Right atrium auricular region (tissue), 2 donors: ENCODE data around the gene OSBPL3. TPM values are rescaled to one million over a fixed set of nuclear protein-coding genes. Genes with fewer than 3 reads are reported as not detected.
A peak's percentile ranks its signal among the peaks of the same experiment; 100 is the strongest.

Experiments
- DNase-seq: peaks from one replicate; pipeline ENCODE4 v3.0.0-alpha.2; 2019; ENCODE audit warnings: low spot score
- H3K27ac ChIP-seq, 2 donors: fragments of 200-600 bp; sonication (generic); 1 replicate in 1 of 2; 2 replicates in 1 of 2; pipeline ENCODE4 v1.5.1; 2016 to 2019
- H3K27me3 ChIP-seq, 2 donors: fragments of 200-600 bp; sonication (generic); one replicate each; pipeline versions ENCODE4 v1.5.1 to v1.6.0; 2017 to 2019
- H3K36me3 ChIP-seq: fragments of 200-600 bp; sonication (generic); one replicate; pipeline ENCODE4 v1.5.1; 2016
- H3K4me1 ChIP-seq, 2 donors: fragments of 200-600 bp; sonication (generic); one replicate each; pipeline versions ENCODE4 v1.5.1 to v1.6.0; 2017 to 2019
- H3K4me3 ChIP-seq, 2 donors: fragments of 200-600 bp; sonication (generic); 1 replicate in 1 of 2; 2 replicates in 1 of 2; pipeline ENCODE4 v1.5.1; 2017 to 2019; ENCODE audit warnings: mild to moderate bottlenecking in 1 of 2, moderate library complexity in 1 of 2
- H3K9me3 ChIP-seq, 2 donors: fragments of 200-600 bp; sonication (generic); one replicate each; pipeline ENCODE4 v1.5.1; 2019
- total RNA-seq, 2 donors: library from RNA; depleted of rRNA; stranded (reverse); fragments of >200 nt; gene quantifications; one replicate each; pipeline ENCODE4 v1.1.0, GENCODE V29; 2016
- TF ChIP-seq, protein P1 (sequence below), 2 donors: fragments of 200-600 bp; sonication (generic); IDR thresholded peaks; one replicate each; pipeline ENCODE4 v1.5.1; 2019; ENCODE audit warnings: antibody characterized with exemption in 2 of 2

The OSBPL3 gene
- total RNA-seq, 2 donors from 2014 or later: 4.8 to 6.7 TPM

DNA sequence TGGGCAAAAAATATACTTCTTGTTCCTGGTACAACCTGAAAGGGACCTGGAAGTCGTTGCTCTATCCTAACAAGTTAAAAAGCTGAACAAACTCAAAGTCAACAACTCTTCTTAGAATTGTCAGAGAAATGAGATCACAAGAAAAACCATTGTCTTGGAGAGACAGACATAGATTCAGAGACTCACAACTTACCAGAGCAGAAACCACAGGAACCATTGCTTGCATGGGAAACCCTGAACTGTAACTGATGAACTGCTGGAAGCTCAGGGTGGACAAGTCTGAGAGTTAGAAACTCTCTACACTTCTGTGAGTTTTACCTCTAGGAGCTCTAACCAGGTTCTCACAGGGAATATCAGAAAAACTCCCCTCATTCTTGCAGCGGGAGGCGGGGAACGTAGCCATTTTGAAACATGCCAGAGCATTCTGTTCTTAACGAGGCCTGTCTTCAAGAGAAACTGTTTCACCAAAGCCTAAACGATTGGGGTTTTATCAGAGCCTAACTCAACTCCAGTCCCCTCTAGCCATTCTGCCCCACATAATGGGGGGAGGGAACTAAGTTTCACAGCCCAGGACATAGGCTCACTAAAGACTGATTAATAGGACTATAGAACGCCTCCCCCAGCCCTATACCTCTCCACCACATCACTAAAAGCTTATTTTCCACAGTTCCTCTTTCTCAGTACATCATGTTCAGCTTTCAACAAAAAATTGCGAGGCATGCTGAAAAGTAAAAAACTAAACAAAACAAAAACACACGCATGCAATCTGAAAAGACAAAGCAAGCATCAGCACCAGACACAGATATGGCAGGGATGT is 210.8 kb downstream of the OSBPL3 start:
- peaks cover 0 to 6% of the 10 kb centered on the region in 2 donors for H3K4me1 ChIP-seq
- H3K27ac ChIP-seq: no peak overlapping the region
- H3K4me3 ChIP-seq: no peak overlapping the region

DNA sequence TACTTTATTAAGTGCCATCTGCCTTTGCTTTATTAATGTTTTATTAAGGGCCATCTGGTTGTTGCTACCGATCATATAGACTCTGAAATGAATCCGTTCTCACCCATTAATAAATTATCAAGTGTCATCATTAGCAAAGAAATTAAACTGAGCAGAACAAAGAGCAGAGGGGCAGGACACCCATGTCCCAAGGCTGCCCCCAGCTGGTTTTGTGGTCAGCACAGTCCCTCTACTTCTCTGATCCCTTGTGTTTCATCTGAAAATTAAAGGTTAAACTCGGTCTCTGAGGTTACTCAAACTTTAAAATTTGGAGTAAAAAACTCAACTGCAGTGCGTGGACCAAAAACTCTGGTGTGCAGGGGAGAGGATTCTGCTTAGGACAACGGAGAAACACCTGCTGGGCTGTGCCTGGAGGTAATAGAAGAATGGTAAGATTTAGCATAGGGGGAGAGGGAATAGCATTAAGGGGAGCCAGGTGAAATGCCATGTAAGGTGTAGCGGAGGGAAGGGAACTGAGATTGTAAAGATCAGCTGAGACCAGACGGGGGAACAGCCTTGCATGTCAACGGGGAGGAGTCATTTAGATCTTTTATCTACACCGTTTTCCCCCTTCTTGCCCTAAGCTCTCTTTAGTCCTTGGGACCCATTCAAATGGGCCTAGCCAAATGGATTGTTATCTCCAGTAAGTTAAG is 212.0 kb downstream of the OSBPL3 start:
- peaks cover 0 to 6% of the 10 kb centered on the region in 2 donors for H3K4me1 ChIP-seq
- no peak for DNase-seq
- H3K27me3 ChIP-seq: no peaks in the 10 kb centered on the region
- H3K36me3 ChIP-seq: no peaks in the 10 kb centered on the region
- no peak overlapping the region for H3K4me3 ChIP-seq
- TF ChIP-seq, protein P1, sequence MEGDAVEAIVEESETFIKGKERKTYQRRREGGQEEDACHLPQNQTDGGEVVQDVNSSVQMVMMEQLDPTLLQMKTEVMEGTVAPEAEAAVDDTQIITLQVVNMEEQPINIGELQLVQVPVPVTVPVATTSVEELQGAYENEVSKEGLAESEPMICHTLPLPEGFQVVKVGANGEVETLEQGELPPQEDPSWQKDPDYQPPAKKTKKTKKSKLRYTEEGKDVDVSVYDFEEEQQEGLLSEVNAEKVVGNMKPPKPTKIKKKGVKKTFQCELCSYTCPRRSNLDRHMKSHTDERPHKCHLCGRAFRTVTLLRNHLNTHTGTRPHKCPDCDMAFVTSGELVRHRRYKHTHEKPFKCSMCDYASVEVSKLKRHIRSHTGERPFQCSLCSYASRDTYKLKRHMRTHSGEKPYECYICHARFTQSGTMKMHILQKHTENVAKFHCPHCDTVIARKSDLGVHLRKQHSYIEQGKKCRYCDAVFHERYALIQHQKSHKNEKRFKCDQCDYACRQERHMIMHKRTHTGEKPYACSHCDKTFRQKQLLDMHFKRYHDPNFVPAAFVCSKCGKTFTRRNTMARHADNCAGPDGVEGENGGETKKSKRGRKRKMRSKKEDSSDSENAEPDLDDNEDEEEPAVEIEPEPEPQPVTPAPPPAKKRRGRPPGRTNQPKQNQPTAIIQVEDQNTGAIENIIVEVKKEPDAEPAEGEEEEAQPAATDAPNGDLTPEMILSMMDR (IDR thresholded peaks at IDR 0.05): no peak
- no peaks in the 10 kb centered on the region for H3K9me3 ChIP-seq
- no peak overlapping the region for H3K27ac ChIP-seq

More for the DNA sequence above, 210.8 kb downstream of the OSBPL3 start:
- DNase-seq: peak; percentile 50
- Histone ChIP-seq H3K36me3 (no peaks in the 10 kb centered on the region), H3K9me3 (no peaks in the 10 kb centered on the region), H3K27me3 (no peaks in the 10 kb centered on the region)
- TF ChIP-seq, protein P1 (IDR thresholded peaks at IDR 0.05): no peak

DNA sequence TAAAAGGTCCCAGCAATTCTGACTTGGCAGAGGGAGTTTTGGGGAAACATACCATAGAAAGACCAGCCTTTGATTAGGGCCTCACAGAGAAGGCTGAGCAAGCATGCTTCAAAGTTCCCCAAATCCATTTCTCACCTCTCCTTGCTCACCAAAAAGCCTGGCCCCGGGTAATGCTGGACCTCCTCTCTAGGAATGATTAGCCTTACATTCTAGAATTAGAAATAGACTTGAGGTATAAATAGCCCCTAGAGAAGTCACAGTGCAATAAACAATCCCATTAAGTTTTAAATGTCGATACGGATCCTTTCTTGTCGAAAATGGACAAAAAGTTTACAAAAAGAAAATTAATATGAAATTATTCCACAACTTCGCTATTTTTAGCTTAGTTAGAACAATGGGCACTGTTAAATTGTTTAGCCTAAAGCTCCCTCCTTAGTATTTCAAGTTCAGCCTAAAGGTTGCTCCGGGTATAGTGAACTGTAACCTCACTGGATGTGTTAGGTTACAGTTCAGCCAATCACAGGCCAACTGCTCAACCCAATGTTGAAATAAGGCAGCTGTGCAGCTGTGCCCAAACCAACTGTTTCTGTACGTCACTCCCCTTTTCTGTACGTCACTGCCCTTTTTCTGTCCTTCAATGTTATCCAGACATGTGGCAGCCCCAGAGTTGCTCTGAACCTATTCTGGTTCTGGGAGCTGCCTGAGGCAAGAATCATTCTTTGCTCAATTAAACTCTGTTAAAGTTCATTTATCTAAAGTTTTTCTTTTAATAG is 214.8 kb downstream of the OSBPL3 start:
- no peak for DNase-seq
- H3K4me1 ChIP-seq: peaks cover 0 to 6% of the 10 kb centered on the region in 2 donors
- H3K27me3 ChIP-seq: no peaks in the 10 kb centered on the region
- H3K36me3 ChIP-seq: no peaks in the 10 kb centered on the region
- H3K27ac ChIP-seq: no peak overlapping the region
- TF ChIP-seq, protein P1 (IDR thresholded peaks at IDR 0.05): no peak
- no peaks in the 10 kb centered on the region for H3K9me3 ChIP-seq
- H3K4me3 ChIP-seq: no peak overlapping the region

DNA sequence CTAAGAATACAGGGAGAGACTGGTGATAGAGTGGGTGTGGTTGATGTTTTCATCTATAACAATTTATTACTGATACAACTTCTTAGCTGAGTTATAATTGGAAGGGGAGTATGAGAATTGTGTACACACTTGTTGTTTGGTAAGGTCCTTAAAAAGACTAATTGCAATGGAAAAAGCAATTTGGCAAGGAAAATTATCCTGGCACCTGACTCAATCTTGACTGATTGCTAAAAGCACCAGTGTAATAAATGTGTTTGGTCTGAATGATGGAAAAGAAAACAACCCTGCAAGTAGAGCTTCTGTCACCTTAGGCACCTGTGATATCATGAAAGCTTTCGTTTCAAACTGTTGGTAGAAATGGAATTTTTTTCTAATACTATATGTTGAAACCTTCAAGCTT is 216.0 kb downstream of the OSBPL3 start:
- no peak overlapping the region for H3K4me3 ChIP-seq
- H3K27ac ChIP-seq: no peak overlapping the region
- no peaks in the 10 kb centered on the region for H3K27me3 ChIP-seq
- no peaks in the 10 kb centered on the region for H3K36me3 ChIP-seq
- no peak for DNase-seq
- no peaks in the 10 kb centered on the region for H3K9me3 ChIP-seq
- TF ChIP-seq, protein P1 (IDR thresholded peaks at IDR 0.05): no peak
- peaks cover 0 to 6% of the 10 kb centered on the region in 2 donors for H3K4me1 ChIP-seq

- H3K27ac ChIP-seq: no peak overlapping the region
- no peak for DNase-seq
- H3K4me1 ChIP-seq: peaks cover 0 to 6% of the 10 kb centered on the region in 2 donors
- no peaks in the 10 kb centered on the region for H3K9me3 ChIP-seq
- no peaks in the 10 kb centered on the region for H3K36me3 ChIP-seq
- H3K4me3 ChIP-seq: no peak overlapping the region
- TF ChIP-seq, protein P1 (IDR thresholded peaks at IDR 0.05): no peak
- no peaks in the 10 kb centered on the region for H3K27me3 ChIP-seq
Measured at GRCh38 chr7:24763303-24763901, 216.6 kb downstream of the OSBPL3 start.
